ENCODE data around the gene PHLDA2. TPM values are rescaled to one million over a fixed set of nuclear protein-coding genes. Genes with fewer than 3 reads are reported as not detected.

The PHLDA2 gene
- total and polyA plus RNA-seq, 2 of the 13 experiments (the other 11 are each of a cell fraction or from before 2014, with no cell fraction given), result 0.55 to 0.78 TPM

DNA sequence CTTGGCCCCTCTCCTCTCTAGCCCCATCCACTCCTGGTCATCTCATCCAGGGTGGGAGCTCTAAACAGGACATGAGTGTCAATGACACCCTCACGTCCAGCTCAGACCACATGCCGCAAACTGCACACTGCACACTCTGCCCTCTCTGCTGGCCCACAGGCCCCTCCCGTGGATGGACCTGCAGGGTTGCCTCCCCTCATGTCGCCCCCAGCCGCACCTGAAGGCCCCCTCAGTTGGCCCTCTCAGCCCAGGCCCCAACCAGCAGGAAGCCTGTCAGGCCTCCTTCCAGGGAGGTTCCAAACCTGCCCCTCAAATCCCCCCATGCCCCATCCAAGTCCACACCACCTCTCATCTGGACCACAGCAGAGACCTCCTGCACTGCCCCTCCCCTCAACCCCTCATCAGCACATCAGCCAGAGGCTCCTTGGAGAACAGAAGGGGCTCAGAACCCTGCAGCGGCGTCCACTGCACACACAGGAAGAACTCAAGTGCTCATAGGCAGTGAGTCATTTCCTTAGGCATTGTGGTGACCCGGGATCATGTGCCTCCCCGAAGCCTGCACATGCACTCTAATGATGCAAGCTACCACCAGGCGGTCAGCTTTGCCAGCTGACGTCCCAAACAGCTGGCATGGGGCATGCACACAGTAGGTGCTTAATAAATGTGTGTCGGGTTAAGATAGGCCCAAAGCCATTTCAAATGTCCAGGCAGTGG, 30.7 kb downstream of the PHLDA2 start (continued):
- no peak for TF ChIP-seq SALL1 (CRISPR knock-in tag; IDR thresholded peaks at IDR 0.05)

DNA sequence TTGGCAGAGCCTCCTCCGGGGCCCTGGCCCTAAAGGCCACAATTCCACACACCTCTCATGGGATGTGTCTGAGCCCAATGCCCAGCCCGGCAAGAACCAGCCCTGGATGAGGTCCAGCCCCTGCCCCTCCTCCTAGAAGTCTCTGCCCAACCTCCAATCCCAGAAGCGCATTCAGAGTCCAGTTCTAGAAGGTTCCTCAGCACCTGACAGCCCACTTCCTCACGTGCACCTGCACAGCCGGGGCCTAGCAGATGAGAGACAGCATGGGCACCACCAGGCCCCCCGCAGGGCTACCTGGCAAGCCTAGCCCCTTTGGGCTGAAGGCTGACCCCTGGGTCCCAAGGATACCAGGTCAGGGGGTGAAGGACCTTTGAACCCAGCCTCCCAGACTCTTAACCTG, 32.2 kb downstream of the PHLDA2 start:
- in situ Hi-C loops (cut with HindIII; ENCODE audit: extremely low pct_ligation_motif_present, low pct_unique_long_range_greater_than_20kb), result loop anchor here (5.0 kb wide), 2 partner anchors 205 to 465 kb away; no protein-coding TSS in a partner anchor
- 61% methylated on average over 4 of the region's 6 CpGs for WGBS (ENCODE audit: low lambda C conversion rate)
- ATAC-seq (no peak), FAIRE-seq (no peak), DNase-seq (ENCODE audit: low spot score) (no peak)
- Histone ChIP-seq H3K27me3 (ENCODE audit: control insufficient read depth in 1 of 2, insufficient read depth in 2 of 2, low read length in 2 of 2) (peaks cover 0 to 8% of the 10 kb centered on the region in 2 experiments; a peak in 4 of 5 replicates), H3K27ac (ENCODE audit: extremely low read length, insufficient read depth, low read length) (no peak overlapping the region), H3K79me2 (ENCODE audit: insufficient read depth, low read length) (no peaks in the 10 kb centered on the region), H3K9me3 (ENCODE audit: low read length) (no peaks in the 10 kb centered on the region), H4K20me1 (ENCODE audit: insufficient read depth, low read length) (no peaks in the 10 kb centered on the region), H3K4me1 (ENCODE audit: insufficient read depth, low read length) (peaks cover 17% of the 10 kb centered on the region), H3K4me2 (ENCODE audit: low read depth, low read length) (no peak overlapping the region), H3K9ac (ENCODE audit: insufficient read depth, low read depth, low read length) (no peak overlapping the region), H3K4me3 (replicated peaks in 1 of 3; ENCODE audit: insufficient read depth in 1 of 3, low read depth in 2 of 3, low read length in 3 of 3) (no peak overlapping the region), H2AFZ (ENCODE audit: low read length) (no peak overlapping the region), H3K36me3 (replicated peaks in 1 of 2; ENCODE audit: control insufficient read depth in 1 of 2, insufficient read depth in 2 of 2, low read length in 2 of 2) (no peaks in the 10 kb centered on the region)
- ChIA-PET CTCF (ENCODE audit: low intra/inter-chr PET ratio, low total read pairs) (no interaction called here), POLR2A (no interaction called here)
- intact Hi-C loops (cut with micrococcal nuclease; ENCODE audit: unreplicated experiment), result no loop called here
- BruUV-seq (replicated peaks), result no TSS peak
- TF ChIP-seq, protein P1, sequence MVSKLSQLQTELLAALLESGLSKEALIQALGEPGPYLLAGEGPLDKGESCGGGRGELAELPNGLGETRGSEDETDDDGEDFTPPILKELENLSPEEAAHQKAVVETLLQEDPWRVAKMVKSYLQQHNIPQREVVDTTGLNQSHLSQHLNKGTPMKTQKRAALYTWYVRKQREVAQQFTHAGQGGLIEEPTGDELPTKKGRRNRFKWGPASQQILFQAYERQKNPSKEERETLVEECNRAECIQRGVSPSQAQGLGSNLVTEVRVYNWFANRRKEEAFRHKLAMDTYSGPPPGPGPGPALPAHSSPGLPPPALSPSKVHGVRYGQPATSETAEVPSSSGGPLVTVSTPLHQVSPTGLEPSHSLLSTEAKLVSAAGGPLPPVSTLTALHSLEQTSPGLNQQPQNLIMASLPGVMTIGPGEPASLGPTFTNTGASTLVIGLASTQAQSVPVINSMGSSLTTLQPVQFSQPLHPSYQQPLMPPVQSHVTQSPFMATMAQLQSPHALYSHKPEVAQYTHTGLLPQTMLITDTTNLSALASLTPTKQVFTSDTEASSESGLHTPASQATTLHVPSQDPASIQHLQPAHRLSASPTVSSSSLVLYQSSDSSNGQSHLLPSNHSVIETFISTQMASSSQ (IDR thresholded peaks at IDR 0.05; ENCODE audit: low read depth), result no peak
- TF ChIP-seq, protein P1 (CRISPR knock-in tag; IDR thresholded peaks at IDR 0.05; ENCODE audit: borderline replicate concordance), result no peak
- no peak for TF ChIP-seq HOXA9 (CRISPR knock-in tag; IDR thresholded peaks at IDR 0.05; ENCODE audit: borderline replicate concordance)

Data from HepG2 (cell line).